AG09309 (cell line): ENCODE results near the gene RIN2.
A peak's percentile ranks its signal among the peaks of the same experiment; 100 is the strongest.

Experiments
- DNase-seq: peaks from one replicate; pipeline ENCODE4 v3.0.0-alpha.2; 2010; ENCODE audit warnings: low read depth
- H3K4me3 ChIP-seq: 2 replicates; pipeline ENCODE4 v1.5.1; 2011; ENCODE audit warnings: mild to moderate bottlenecking, low read depth, low read length, moderate library complexity; ENCODE audit not compliant: control insufficient read depth
- TF ChIP-seq, protein P1 (sequence below): IDR thresholded peaks from 2 replicates; pipeline ENCODE4 v1.5.1; 2011; ENCODE audit warnings: mild to moderate bottlenecking, low read depth, low read length, inconsistent platforms; ENCODE audit not compliant: insufficient read depth, control insufficient read depth; ENCODE audit errors: missing control alignments

Gene RIN2

DNA sequence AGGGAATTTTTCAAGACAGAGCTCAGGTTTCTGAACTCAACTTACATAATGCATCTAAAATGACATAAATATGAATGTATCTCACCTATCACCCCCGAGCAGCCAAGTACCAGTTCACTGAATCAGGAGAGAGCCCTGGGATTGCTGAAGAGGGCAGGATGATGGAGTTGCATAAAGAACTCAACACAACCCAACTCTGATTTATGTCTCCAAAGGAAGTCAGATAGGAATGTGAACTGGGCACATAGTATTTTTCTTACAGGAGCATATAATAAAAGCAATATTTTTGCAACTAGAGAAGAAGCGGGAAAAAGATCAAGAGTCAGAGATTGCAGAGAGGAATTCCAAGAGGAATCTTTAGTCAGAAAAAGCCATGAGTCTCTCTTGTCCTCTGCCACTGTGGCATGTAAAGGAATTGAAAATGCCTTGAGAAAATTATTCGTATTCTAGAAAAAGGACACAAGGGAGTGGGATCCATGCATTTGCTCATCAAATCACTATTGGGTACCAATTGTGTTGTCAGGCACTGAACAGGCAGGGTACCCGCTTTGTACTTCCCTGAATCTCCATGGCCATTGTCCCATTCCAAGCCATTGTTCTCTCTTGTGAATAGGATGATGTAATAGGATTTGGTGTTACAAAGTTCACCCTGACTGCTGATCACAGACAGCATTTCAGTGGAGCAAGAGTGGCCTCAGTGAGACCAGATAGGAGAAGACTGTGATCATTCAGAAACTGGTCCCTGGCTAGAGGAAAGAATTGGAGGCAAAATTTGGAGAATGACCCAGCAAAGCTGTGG, 16.3 kb downstream of the RIN2 start:
- TF ChIP-seq, protein P1, sequence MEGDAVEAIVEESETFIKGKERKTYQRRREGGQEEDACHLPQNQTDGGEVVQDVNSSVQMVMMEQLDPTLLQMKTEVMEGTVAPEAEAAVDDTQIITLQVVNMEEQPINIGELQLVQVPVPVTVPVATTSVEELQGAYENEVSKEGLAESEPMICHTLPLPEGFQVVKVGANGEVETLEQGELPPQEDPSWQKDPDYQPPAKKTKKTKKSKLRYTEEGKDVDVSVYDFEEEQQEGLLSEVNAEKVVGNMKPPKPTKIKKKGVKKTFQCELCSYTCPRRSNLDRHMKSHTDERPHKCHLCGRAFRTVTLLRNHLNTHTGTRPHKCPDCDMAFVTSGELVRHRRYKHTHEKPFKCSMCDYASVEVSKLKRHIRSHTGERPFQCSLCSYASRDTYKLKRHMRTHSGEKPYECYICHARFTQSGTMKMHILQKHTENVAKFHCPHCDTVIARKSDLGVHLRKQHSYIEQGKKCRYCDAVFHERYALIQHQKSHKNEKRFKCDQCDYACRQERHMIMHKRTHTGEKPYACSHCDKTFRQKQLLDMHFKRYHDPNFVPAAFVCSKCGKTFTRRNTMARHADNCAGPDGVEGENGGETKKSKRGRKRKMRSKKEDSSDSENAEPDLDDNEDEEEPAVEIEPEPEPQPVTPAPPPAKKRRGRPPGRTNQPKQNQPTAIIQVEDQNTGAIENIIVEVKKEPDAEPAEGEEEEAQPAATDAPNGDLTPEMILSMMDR: no peak
- DNase-seq: no peak
- no peak overlapping the region for H3K4me3 ChIP-seq

DNA sequence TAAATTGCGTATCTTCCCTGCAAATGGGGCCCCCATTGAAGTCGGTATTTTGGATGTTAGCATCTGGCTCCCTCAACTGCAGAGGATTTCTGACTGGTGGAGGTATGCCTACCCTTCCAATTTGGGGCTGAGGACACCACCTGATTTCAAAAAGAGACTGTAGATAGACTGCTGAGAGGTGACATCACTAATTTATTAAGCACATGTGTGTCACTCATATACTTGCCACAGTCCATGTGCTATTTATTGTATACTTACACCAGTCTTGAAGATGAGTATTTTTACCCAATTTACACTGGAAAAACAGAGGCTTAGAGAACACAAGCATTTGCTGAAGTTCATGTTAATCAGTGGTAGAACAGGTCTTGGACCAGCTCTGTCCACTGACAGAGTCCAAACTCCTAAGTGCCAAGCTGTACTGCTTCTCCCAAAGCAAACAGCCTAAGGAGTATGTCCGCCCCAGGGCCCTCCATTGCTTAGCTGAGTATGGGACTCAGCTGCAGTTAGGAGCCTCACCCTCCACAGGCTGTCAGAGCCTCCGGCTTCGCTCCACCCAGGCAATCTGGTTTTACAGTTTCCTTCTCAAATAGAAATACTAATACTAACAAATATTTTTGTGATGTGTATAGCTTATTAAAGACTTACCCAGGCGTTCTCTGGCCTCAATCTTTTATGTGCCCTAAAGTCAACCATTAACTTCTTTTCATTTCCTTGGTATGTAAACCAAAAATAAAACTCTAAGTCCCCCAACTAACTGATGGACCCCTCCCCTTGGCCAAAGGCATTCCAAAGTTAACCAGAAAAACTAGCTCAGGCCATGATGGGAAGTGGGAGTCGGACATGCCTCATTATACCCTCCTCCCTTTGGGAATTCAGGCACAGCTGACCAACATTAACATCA, 17.5 kb downstream of the RIN2 start:
- TF ChIP-seq, protein P1: no peak
- H3K4me3 ChIP-seq: no peak overlapping the region
- peak; percentile 79 for DNase-seq

DNA sequence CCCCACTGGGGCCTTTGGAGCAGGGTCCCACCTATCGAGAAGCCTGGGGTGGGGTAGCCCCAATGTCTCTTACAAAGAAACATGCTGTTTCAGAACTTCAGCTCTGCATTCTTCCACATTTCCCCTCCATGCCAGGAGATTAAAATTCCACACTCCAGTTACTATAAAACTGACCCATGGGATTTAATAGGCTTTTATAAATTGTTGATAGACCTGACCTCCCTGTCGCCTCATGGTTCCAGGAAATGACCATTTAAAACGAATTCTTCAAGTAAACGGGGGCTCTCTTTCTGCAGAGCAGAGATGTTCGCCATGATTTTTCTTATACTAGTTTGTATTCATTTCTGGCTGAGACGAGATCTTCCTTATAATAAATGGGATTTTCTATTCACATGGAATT, 19.3 kb downstream of the RIN2 start:
- DNase-seq: no peak
- TF ChIP-seq, protein P1: no peak
- no peak overlapping the region for H3K4me3 ChIP-seq

DNA sequence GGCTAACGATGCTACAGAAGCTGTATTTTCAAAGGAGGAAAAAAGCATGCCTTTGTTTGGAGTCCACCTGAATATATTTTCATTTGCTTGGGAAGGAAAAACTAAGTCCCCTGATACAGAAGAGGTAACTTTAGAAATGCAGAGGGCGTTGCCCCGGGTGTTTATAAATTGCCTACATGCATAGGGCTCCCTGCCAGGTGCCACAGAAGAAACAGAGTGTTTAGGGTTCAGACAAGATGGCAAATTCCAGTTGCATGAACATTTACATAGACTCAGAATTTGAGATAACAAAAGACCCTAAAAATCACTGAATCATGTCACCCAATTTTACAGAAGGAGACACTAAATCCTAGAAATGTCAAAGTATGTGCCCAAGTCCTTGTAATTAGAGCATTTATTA, 19.9 kb downstream of the RIN2 start:
- DNase-seq: no peak
- no peak overlapping the region for H3K4me3 ChIP-seq
- TF ChIP-seq, protein P1: no peak

DNA sequence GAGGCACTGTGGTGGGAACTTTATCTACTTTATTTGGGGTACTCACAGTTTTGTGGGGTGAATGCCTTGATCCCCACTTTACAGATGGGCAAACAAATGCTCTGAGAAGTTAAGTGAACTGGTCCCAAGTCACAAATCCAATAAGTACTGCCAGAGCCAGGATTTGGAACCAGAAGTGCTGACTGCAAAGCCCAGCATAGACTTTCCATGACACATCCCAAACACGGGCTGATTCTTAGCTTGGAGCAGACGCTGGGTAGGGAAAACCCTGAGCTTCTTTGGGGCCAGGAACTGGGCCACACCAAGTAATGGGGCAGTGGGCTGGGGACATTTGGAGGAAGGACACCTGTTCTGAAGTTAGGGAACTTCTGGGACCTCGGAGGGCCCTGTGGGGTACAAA, 20.3 kb downstream of the RIN2 start:
- H3K4me3 ChIP-seq: no peak overlapping the region
- TF ChIP-seq, protein P1: no peak
- DNase-seq: no peak

DNA sequence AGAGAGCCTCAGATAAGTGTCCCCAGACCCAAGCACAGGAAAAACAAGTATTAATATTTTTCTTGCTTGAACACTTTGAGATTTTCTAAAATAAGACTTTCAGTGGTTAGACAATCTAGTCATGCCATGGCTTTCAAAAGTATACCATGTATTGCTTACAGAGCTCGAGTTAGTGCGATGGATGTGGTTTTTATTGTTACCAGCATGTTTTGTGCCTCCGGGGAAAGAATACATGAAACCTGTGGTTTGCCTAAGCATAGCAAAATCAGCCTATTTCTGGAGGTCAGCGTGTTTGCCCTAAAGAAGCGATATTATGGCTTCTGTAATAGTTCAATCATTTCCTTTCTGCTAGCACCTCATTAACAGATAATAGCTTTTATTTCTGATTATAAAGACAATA, 21.6 kb downstream of the RIN2 start:
- DNase-seq: no peak
- no peak overlapping the region for H3K4me3 ChIP-seq
- TF ChIP-seq, protein P1: no peak
